PC-9 (cell line): ENCODE measurements around the gene HGS. TPM values are rescaled to one million over a fixed set of nuclear protein-coding genes. Genes with fewer than 3 reads are reported as not detected.

Experiments used
- BruUV-seq: library from RNA; stranded (reverse); fragments of 400-500 nt; replicated peaks from 2 replicates; lab custom pipeline; 2021; lab: Mats Ljungman, UMichigan
- CTCF ChIA-PET: fragments of 300-600 bp; sonication (Branson Sonifier 250); formaldehyde crosslinking; loops from one replicate; lab custom pipeline; 2022; ENCODE audit warnings: antibody characterized with exemption; lab: Charles Lee
- POLR2A ChIA-PET: fragments of 300-600 bp; sonication (Branson Sonifier 250); formaldehyde crosslinking; loops from one replicate; lab custom pipeline; 2022; ENCODE audit warnings: antibody characterized with exemption; ENCODE audit not compliant: unreplicated experiment; lab: Charles Lee
- DNase-seq, 2 experiments: peaks; one replicate each; pipeline versions ENCODE4 v3.0.0 to v3.0.0-alpha.2; 2015 to 2022; ENCODE audit warnings: mixed read lengths in 1 of 2
- H2AFZ ChIP-seq: fragments of 200-600 bp; sonication (generic); 2 replicates; pipeline ENCODE4 v1.8.1; 2017; ENCODE audit warnings: antibody characterized with exemption
- H3F3A ChIP-seq: fragments of 200-600 bp; sonication (generic); 2 replicates; pipeline ENCODE4 v1.8.1; 2017; ENCODE audit warnings: antibody characterized with exemption, mild to moderate bottlenecking, low read depth; ENCODE audit not compliant: insufficient read depth
- H3K27ac ChIP-seq: fragments of 200-600 bp; sonication (generic); 2 replicates; pipeline ENCODE4 v1.6.1; 2016; ENCODE audit warnings: mixed run types
- H3K27me3 ChIP-seq: fragments of 200-600 bp; sonication (generic); 2 replicates; pipeline ENCODE4 v1.6.1; 2016; ENCODE audit warnings: low read depth, mixed run types; ENCODE audit not compliant: insufficient read depth
- H3K36me3 ChIP-seq: fragments of 200-600 bp; sonication (generic); 2 replicates; pipeline ENCODE4 v1.6.1; 2016; ENCODE audit warnings: low read depth, mixed run types
- H3K4me1 ChIP-seq: fragments of 200-600 bp; sonication (generic); replicated peaks from 2 replicates; pipeline ENCODE4 v1.6.1; 2016; ENCODE audit warnings: mixed run types; ENCODE audit not compliant: insufficient read depth
- H3K4me2 ChIP-seq: fragments of 200-600 bp; sonication (generic); 2 replicates; pipeline ENCODE4 v1.6.1; 2017; ENCODE audit warnings: mixed run types
- H3K4me3 ChIP-seq: fragments of 200-600 bp; sonication (generic); 2 replicates; pipeline ENCODE4 v1.6.1; 2016; ENCODE audit warnings: mixed run types
- H3K79me2 ChIP-seq: fragments of 200-600 bp; sonication (generic); 2 replicates; pipeline ENCODE4 v1.6.1; 2017; ENCODE audit warnings: low read depth, mixed run types
- H3K9me2 ChIP-seq: fragments of 200-600 bp; sonication (generic); 2 replicates; pipeline ENCODE4 v1.8.1; 2017; ENCODE audit warnings: mild to moderate bottlenecking; ENCODE audit not compliant: insufficient read depth
- H3K9me3 ChIP-seq: fragments of 200-600 bp; sonication (generic); 2 replicates; pipeline ENCODE4 v1.8.1; 2016; ENCODE audit warnings: low read depth; ENCODE audit not compliant: insufficient read depth
- H4K20me1 ChIP-seq: fragments of 200-600 bp; sonication (generic); 2 replicates; pipeline ENCODE4 v1.8.1; 2017; ENCODE audit not compliant: insufficient read depth
- EZH2 ChIP-seq: fragments of 200-600 bp; sonication (generic); IDR thresholded peaks from 2 replicates; pipeline ENCODE4 v1.8.0; 2017; ENCODE audit warnings: antibody characterized with exemption, low read depth
- intact Hi-C: fragments of 100-400 bp; cut with micrococcal nuclease; formaldehyde crosslinking; loops from one replicate; pipeline ENCODE4 v1.10.0; 2022; ENCODE audit not compliant: unreplicated experiment
- total RNA-seq: library from RNA; stranded (reverse); gene quantifications from 2 replicates; pipeline ENCODE4 v1.2.3, GENCODE V29; 2021
- TF ChIP-seq, protein P1 (sequence below): fragments of 200-600 bp; sonication (generic); conservative IDR thresholded peaks from 2 replicates; pipeline ENCODE4 v1.6.1; 2017; ENCODE audit warnings: mixed run types, antibody characterized with exemption, mild to moderate bottlenecking, moderate library complexity

HGS gene
- total RNA-seq, 1 experiment from 2014 or later, result 166 TPM

DNA sequence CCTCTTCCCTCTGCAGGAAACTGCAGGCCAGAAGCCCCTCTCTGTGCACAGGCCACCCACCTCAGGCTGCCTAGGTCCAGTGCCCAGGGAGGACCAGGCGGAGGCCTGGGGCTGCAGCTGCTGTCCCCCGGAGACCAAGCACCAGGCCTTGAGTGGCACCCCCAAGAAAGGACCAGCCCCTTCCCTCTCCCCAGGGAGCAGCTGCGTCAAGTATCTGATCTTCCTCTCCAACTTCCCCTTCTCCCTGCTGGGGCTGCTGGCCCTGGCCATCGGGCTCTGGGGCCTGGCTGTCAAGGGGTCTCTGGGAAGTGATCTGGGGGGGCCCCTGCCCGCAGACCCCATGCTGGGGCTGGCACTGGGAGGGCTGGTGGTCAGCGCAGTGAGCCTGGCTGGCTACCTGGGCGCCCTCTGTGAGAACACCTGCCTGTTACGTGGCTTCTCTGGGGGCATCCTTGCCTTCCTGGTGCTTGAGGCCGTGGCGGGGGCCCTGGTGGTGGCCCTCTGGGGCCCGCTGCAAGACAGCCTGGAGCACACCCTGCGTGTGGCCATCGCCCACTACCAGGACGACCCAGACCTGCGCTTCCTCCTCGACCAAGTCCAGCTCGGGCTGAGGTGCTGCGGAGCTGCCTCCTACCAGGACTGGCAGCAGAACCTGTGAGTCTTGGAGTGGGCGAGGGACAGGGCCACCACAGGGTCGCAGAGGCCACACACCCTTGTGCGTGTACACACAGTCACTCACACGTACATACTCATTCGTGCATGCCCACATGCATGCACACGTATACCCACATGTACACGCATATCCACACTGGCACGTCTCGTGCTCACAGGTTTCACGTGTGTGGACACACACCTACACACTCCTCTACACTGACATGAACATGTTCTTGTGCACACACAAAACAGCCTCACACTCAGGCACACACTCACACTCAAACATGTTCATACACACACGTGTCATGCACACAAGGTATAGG is 38.5 kb upstream of the HGS start:
- no peak for DNase-seq
- POLR2A ChIA-PET, result interaction anchor here (0.6 kb wide), 1 partner anchor 15 kb away, joined by 4 read pairs; no protein-coding TSS in a partner anchor
- Histone ChIP-seq H3K79me2 (no peaks in the 10 kb centered on the region), H3K36me3 (no peaks in the 10 kb centered on the region), H3F3A (no peaks in the 10 kb centered on the region), H4K20me1 (no peaks in the 10 kb centered on the region), H3K4me2 (no peak overlapping the region), H3K4me1 (no peaks in the 10 kb centered on the region), H3K27me3 (no peaks in the 10 kb centered on the region), H3K9me2 (no peaks in the 10 kb centered on the region), H3K9me3 (no peaks in the 10 kb centered on the region), H3K4me3 (no peak overlapping the region), H3K27ac (no peak overlapping the region), H2AFZ (no peak overlapping the region)
- CTCF ChIA-PET, result no interaction called here
- intact Hi-C loops, result no loop called here
- TF ChIP-seq, protein P1, sequence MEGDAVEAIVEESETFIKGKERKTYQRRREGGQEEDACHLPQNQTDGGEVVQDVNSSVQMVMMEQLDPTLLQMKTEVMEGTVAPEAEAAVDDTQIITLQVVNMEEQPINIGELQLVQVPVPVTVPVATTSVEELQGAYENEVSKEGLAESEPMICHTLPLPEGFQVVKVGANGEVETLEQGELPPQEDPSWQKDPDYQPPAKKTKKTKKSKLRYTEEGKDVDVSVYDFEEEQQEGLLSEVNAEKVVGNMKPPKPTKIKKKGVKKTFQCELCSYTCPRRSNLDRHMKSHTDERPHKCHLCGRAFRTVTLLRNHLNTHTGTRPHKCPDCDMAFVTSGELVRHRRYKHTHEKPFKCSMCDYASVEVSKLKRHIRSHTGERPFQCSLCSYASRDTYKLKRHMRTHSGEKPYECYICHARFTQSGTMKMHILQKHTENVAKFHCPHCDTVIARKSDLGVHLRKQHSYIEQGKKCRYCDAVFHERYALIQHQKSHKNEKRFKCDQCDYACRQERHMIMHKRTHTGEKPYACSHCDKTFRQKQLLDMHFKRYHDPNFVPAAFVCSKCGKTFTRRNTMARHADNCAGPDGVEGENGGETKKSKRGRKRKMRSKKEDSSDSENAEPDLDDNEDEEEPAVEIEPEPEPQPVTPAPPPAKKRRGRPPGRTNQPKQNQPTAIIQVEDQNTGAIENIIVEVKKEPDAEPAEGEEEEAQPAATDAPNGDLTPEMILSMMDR, result no peak
- no peak for TF ChIP-seq EZH2
- no TSS peak for BruUV-seq

DNA sequence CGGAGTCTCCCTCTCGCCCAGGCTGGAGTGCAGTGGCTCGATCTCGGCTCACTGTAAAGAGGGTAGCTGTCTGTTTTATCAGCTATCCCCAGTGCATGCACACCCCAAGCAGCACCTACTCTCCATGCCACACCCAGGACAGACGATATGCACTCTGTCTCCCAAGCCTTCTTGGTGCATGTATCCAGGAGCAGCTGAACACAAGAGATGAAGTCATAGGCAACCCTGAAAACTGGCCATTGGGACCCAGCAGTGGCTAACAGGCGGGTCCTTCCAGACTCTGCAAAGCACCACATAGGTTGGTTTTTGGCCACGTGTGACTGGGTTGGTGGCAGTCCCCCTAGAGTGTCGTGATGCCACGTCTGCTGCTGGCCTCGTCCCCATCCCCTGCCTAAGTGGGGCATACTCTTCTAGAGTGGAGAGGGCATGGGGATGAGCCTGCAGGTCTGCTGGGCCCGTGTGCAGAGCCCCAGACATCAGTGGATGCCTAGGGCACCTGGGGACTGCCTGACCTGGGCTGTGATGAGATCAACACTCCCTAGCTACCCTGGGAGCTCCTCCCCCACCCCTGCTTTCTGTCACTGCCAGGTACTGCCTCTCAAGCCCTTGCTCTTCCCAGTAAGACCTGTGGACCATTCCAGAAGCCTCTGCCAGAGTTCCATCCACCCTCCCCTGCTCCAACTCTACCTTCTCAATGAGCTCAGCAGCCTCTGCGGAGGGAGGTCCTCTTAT is 36.8 kb upstream of the HGS start:
- CTCF ChIA-PET, result no interaction called here
- TF ChIP-seq, protein P1, result no peak
- no peak for TF ChIP-seq EZH2
- POLR2A ChIA-PET, result interaction anchor here (0.5 to 0.7 kb wide), 2 partner anchors 50 to 218 kb away, joined by 3 to 4 read pairs; no protein-coding TSS in a partner anchor

DNA sequence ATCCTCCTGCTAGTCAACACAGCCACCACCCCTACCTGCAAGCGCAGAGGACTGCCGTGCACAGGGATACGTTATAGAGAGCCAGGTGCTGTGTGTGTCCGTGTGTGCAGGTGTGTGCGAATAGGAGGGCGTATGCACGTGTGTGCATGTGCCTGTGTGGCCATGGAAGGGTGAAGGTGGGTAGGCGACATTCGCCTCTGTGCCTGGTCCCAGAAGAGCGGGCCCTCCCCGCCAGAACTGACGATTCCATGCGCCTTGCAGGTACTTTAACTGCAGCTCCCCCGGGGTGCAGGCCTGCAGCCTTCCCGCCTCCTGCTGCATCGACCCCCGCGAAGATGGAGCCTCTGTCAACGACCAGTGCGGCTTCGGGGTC is 36.2 kb upstream of the HGS start:
- no peaks in the 10 kb centered on the region for H3K9me3 ChIP-seq
- no TSS peak for BruUV-seq
- no peaks in the 10 kb centered on the region for H3K27me3 ChIP-seq
- no peak overlapping the region for H2AFZ ChIP-seq
- H3K4me2 ChIP-seq, result no peak overlapping the region
- TF ChIP-seq, protein P1, result no peak
- H3K79me2 ChIP-seq, result no peaks in the 10 kb centered on the region
- no peak for DNase-seq
- no peaks in the 10 kb centered on the region for H3K36me3 ChIP-seq
- no peak overlapping the region for H3K27ac ChIP-seq
- H3F3A ChIP-seq, result no peaks in the 10 kb centered on the region
- intact Hi-C loops, result no loop called here
- no peaks in the 10 kb centered on the region for H3K9me2 ChIP-seq
- H4K20me1 ChIP-seq, result no peaks in the 10 kb centered on the region
- H3K4me3 ChIP-seq, result no peak overlapping the region
- no peaks in the 10 kb centered on the region for H3K4me1 ChIP-seq
- POLR2A ChIA-PET, result no interaction called here
- CTCF ChIA-PET, result no interaction called here

More for the DNA sequence above, 36.8 kb upstream of the HGS start:
- H3K27ac ChIP-seq, result no peak overlapping the region
- BruUV-seq, result no TSS peak
- no peaks in the 10 kb centered on the region for H4K20me1 ChIP-seq
- H3K36me3 ChIP-seq, result no peaks in the 10 kb centered on the region
- H3K79me2 ChIP-seq, result no peaks in the 10 kb centered on the region
- DNase-seq, result no peak
- no peaks in the 10 kb centered on the region for H3K9me2 ChIP-seq
- H3K9me3 ChIP-seq, result no peaks in the 10 kb centered on the region
- H3K4me1 ChIP-seq, result no peaks in the 10 kb centered on the region
- no peaks in the 10 kb centered on the region for H3F3A ChIP-seq
- H3K4me3 ChIP-seq, result no peak overlapping the region
- H3K4me2 ChIP-seq, result no peak overlapping the region
- intact Hi-C loops, result no loop called here
- no peaks in the 10 kb centered on the region for H3K27me3 ChIP-seq
- H2AFZ ChIP-seq, result no peak overlapping the region
